BJ (cell line): Measurements from ENCODE around the gene CGB5. TPM values are rescaled to one million over a fixed set of nuclear protein-coding genes. Genes with fewer than 3 reads are reported as not detected.
"Not testable (repeated sequence)": the region's sequence is repeated elsewhere in the genome, so short reads cannot be mapped to it uniquely, and the experiment has no call there.

Experiments used
- CTCF ChIA-PET: fragments of 350-600 bp; formaldehyde crosslinking; extraction: SDS; loops from one replicate; lab custom pipeline; 2021; ENCODE audit warnings: antibody characterized with exemption, inconsistent platforms; lab: Yijun Ruan, JAX
- POLR2A ChIA-PET: fragments of 300-600 bp; sonication (Branson Sonifier 250); formaldehyde crosslinking; extraction: SDS; loops from one replicate; lab custom pipeline; 2021; ENCODE audit warnings: antibody characterized with exemption; lab: Charles Lee
- DNase-seq: peaks from one replicate; pipeline ENCODE4 v3.0.0-alpha.2; 2011; ENCODE audit warnings: low read depth
- H3K27me3 ChIP-seq: 2 replicates; pipeline ENCODE4 v1.6.0; 2011; ENCODE audit warnings: low read length; ENCODE audit not compliant: control insufficient read depth, insufficient read depth
- H3K36me3 ChIP-seq: 2 replicates; pipeline ENCODE4 v1.5.1; 2011; ENCODE audit warnings: low read length; ENCODE audit not compliant: control insufficient read depth, insufficient read depth
- H3K4me3 ChIP-seq: 2 replicates; pipeline ENCODE4 v1.5.1; 2011; ENCODE audit warnings: low read depth, mild to moderate bottlenecking, control low read depth, low read length
- polyA plus RNA-seq: library from polyadenylated mRNA; depleted of rRNA; stranded (reverse); fragments of >200 nt; gene quantifications from 2 replicates; pipeline ENCODE4 v1.2.3, GENCODE V29; 2011
- TF ChIP-seq, protein P1 (sequence below): IDR thresholded peaks from 2 replicates; pipeline ENCODE4 v1.5.1; 2011; ENCODE audit warnings: low read depth, mild to moderate bottlenecking, control low read depth, inconsistent platforms, low read length, moderate library complexity; ENCODE audit not compliant: insufficient read depth

CGB5 gene
- polyA plus RNA-seq, 1 experiment = not detected

DNA sequence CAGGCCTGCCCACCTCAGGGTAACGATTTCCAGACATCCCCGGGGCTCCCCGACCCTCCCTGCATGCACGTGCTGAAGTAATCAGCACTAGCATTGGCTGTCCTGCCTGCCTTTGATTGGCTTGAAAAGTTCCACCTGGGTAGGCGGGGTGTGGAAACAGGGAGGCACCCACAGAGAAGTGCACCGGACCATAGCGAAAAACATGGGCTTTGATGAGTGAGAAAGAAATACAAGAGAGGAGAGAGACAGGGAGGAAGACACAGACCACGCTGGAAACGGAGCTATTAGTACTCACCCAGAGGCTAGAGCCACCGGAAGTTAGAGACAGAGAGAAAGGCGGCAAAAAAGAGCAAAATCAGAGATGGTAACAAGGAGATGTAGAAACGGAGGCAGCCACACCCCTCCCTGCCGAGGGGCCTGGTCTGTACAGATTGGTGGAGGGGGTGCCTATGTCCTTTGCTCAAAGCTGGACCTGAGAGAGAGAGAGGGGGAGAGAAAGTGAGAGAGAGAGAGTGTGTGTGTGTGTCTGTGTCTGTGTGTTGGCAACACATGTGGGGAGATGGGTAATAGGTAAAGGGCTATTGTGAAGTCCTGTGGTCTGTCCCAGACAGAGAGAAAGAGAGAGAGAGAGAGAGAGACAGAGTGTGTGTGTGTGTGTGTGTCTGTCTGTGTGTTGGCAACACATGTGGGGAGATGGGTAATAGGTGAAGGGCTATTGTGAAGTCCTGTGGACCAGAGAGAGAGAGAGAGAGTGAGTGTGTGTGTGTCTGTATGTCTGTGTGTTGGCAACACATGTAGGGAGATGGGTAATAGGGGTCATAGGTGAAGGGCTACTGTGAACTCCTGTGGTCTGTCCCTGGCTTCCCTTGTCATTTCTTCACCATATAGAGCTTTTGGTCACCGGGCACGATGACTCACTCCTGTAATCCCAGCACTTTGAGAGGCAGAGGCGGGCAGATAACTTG lies 22.4 kb upstream of the CGB5 start:
- Histone ChIP-seq H3K4me3 (no peak overlapping the region), H3K36me3 (no peaks in the 10 kb centered on the region), H3K27me3 (no peaks in the 10 kb centered on the region)
- TF ChIP-seq, protein P1, sequence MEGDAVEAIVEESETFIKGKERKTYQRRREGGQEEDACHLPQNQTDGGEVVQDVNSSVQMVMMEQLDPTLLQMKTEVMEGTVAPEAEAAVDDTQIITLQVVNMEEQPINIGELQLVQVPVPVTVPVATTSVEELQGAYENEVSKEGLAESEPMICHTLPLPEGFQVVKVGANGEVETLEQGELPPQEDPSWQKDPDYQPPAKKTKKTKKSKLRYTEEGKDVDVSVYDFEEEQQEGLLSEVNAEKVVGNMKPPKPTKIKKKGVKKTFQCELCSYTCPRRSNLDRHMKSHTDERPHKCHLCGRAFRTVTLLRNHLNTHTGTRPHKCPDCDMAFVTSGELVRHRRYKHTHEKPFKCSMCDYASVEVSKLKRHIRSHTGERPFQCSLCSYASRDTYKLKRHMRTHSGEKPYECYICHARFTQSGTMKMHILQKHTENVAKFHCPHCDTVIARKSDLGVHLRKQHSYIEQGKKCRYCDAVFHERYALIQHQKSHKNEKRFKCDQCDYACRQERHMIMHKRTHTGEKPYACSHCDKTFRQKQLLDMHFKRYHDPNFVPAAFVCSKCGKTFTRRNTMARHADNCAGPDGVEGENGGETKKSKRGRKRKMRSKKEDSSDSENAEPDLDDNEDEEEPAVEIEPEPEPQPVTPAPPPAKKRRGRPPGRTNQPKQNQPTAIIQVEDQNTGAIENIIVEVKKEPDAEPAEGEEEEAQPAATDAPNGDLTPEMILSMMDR = no peak
- CTCF ChIA-PET = interaction anchor here (0.7 to 6.1 kb wide), 3 partner anchors 13 to 262 kb away, joined by 3 to 34 read pairs (median 11); no protein-coding TSS in a partner anchor
- POLR2A ChIA-PET = interaction anchor here (0.5 kb wide), 1 partner anchor 28 kb away, joined by 3 read pairs; the partner anchor contains the start of genes GYS1 and RUVBL2
- no peak for DNase-seq

DNA sequence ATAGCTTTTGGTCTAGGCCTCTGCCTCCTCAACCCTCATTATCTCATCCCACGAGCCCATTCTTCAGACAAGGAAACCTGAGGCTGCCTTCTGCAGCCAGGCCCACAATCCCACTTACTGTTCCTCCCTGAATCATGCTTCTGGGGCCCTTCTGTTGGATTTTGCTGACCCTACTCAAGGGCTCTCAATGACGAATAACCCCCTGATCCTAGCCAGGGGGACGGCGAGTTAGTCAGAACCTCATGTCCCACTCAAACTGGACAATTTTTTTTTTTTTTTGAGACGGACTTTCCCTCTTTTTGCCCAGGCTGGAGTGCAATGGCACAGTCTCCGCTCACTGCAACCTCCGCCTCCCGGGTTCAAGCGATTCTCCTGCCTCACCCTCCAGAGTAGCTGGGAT lies 21.5 kb upstream of the CGB5 start:
- H3K36me3 ChIP-seq = no peaks in the 10 kb centered on the region
- DNase-seq = no peak
- POLR2A ChIA-PET = no interaction called here
- CTCF ChIA-PET = interaction anchor here (0.6 to 6.1 kb wide), 2 partner anchors 23 to 197 kb away, joined by 3 to 34 read pairs; no protein-coding TSS in a partner anchor
- H3K27me3 ChIP-seq = no peaks in the 10 kb centered on the region
- no peak overlapping the region for H3K4me3 ChIP-seq
- TF ChIP-seq, protein P1 = no peak

DNA sequence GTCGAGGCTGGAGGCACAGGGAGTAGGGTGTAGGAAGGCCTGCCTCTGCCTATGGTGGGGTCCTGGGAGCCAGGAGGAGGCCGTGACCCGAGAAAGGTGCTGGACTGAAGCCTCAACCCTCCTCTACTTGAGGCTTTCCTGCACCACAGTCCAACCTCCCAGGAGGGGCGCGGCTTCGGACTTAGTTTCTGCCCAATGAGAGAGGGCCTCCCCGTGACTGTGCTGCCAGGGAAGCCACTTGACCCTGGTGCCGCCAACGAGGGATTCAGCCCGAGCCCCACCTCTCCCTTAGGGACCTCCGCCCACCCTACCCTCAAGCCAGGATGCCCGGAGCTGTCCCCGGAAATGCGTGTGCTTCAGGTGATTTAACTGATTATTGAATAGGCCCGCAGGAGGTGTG lies 19.4 kb upstream of the CGB5 start, which contains the start of gene CGB3:
Gene CGB3 (minus strand): TSS at position 101 of the 400 bp plus-strand sequence. CDS start 362 bp downstream, outside the sequence.
- DNase-seq, POLR2A ChIA-PET, H3K27me3 ChIP-seq, H3K4me3 ChIP-seq, CTCF ChIA-PET, H3K36me3 ChIP-seq: not testable (repeated sequence)

GRCh38 chr19:49025088-49025487 lies 18.6 kb upstream of the CGB5 start:
- CTCF ChIA-PET, DNase-seq, H3K36me3 ChIP-seq, H3K4me3 ChIP-seq, POLR2A ChIA-PET, H3K27me3 ChIP-seq: not testable (repeated sequence)

- DNase-seq, CTCF ChIA-PET, H3K36me3 ChIP-seq, POLR2A ChIA-PET, H3K4me3 ChIP-seq, H3K27me3 ChIP-seq: not testable (repeated sequence)
These were observed 18.0 kb upstream of the CGB5 start for GRCh38 chr19:49025599-49025998.

GRCh38 chr19:49028686-49029085 lies 15.0 kb upstream of the CGB5 start:
- DNase-seq, H3K27me3 ChIP-seq, POLR2A ChIA-PET, H3K36me3 ChIP-seq, H3K4me3 ChIP-seq: not testable (repeated sequence)
- CTCF ChIA-PET = interaction anchor here (0.6 kb wide), 1 partner anchor 17 kb away, joined by 3 read pairs; no protein-coding TSS in a partner anchor

GRCh38 chr19:49029749-49030148 lies 13.9 kb upstream of the CGB5 start:
- H3K36me3 ChIP-seq, POLR2A ChIA-PET, H3K4me3 ChIP-seq, DNase-seq, H3K27me3 ChIP-seq: not testable (repeated sequence)
- CTCF ChIA-PET = interaction anchor here (1.3 kb wide), 1 partner anchor 11 kb away, joined by 3 read pairs; no protein-coding TSS in a partner anchor

DNA sequence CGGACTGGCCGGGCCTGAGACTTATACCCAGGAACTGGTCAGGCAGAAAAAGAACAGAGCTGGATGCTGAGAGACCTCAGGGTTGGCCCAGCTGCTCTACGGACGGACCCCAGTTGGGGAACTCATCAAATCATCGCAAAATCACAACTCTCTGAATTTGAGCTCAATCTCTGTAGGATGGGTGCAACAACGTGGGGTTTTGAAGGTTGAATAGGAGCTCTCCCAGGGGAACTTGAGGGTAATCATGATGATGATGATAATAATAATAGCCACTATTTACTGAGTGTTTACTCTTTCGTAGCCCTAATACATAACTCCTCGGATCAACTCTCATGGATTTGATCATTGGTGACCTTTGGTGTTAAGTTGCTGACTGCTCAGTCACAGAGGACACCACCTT lies 13.3 kb upstream of the CGB5 start:
- H3K4me3 ChIP-seq, POLR2A ChIA-PET, DNase-seq, H3K36me3 ChIP-seq, H3K27me3 ChIP-seq: not testable (repeated sequence)
- CTCF ChIA-PET = interaction anchor here (1.3 kb wide), 1 partner anchor 11 kb away, joined by 3 read pairs; no protein-coding TSS in a partner anchor
